ENCODE data around the gene CCDC88C.

CCDC88C gene

GRCh38 chr14:91257328-91258010 is 160.2 kb downstream of the CCDC88C start:
- no peak overlapping the region for H2AFZ ChIP-seq (ENCODE audit: low read depth, low read length)
- no peak overlapping the region for H3K27ac ChIP-seq (ENCODE audit: low read length, poor library complexity, severe bottlenecking)
- no peak overlapping the region for H3K14ac ChIP-seq (ENCODE audit: low read length in 2 of 2)
- H3K4me3 ChIP-seq (ENCODE audit: insufficient read depth in 1 of 2, low read depth in 1 of 2, low read length in 2 of 2), result no peak overlapping the region
- H3K79me1 ChIP-seq (replicated peaks; ENCODE audit: low read length, poor library complexity, severe bottlenecking), result no peaks in the 10 kb centered on the region
- no peaks in the 10 kb centered on the region for H3K9me3 ChIP-seq (ENCODE audit: control insufficient read depth, low read length)
- no peak overlapping the region for H4K91ac ChIP-seq (ENCODE audit: low read length)
- H3K36me3 ChIP-seq (ENCODE audit: control insufficient read depth in 1 of 2, insufficient read depth in 2 of 2, low read depth in 1 of 2, low read length in 2 of 2), result no peaks in the 10 kb centered on the region
- H2BK15ac ChIP-seq (ENCODE audit: low read depth, poor library complexity, severe bottlenecking), result no peak overlapping the region
- no peaks in the 10 kb centered on the region for H3K27me3 ChIP-seq (ENCODE audit: control insufficient read depth in 1 of 2, insufficient read depth in 1 of 2, low read length in 2 of 2)
- no peak overlapping the region for H3K18ac ChIP-seq (ENCODE audit: low read depth in 1 of 2, low read length in 2 of 2)
- H3K9ac ChIP-seq (ENCODE audit: low read length), result no peak overlapping the region
- H2BK12ac ChIP-seq (ENCODE audit: low read length in 2 of 2), result no peak overlapping the region
- H3K4me1 ChIP-seq (ENCODE audit: control insufficient read depth, insufficient read depth, low read depth, low read length), result peaks cover 18% of the 10 kb centered on the region
- no peak overlapping the region for H2AK5ac ChIP-seq (ENCODE audit: low read length, severe bottlenecking)
- no peak overlapping the region for H3K4me2 ChIP-seq (ENCODE audit: low read length, poor library complexity, severe bottlenecking)
- H3K23ac ChIP-seq (ENCODE audit: low read length in 2 of 2), result no peak overlapping the region
- no peak overlapping the region for H2BK5ac ChIP-seq (ENCODE audit: low read depth, low read length, poor library complexity, severe bottlenecking)
- DNase-seq, result no peak
- WGBS, result 50% methylated on average over 8 of the region's 8 CpGs
- H4K8ac ChIP-seq (ENCODE audit: low read length), result no peak overlapping the region
- H2BK120ac ChIP-seq (ENCODE audit: low read depth, low read length), result no peak overlapping the region
- H3K4ac ChIP-seq (ENCODE audit: low read depth in 1 of 2, low read length in 2 of 2), result no peak overlapping the region

- Histone ChIP-seq H3K4me2 (ENCODE audit: low read length, poor library complexity, severe bottlenecking) (no peak overlapping the region), H3K4ac (ENCODE audit: low read depth in 1 of 2, low read length in 2 of 2) (no peak overlapping the region), H3K9me3 (ENCODE audit: control insufficient read depth, low read length) (no peaks in the 10 kb centered on the region), H3K9ac (ENCODE audit: low read length) (no peak overlapping the region), H2BK12ac (ENCODE audit: low read length in 2 of 2) (no peak overlapping the region), H4K8ac (ENCODE audit: low read length) (no peak overlapping the region), H2BK5ac (ENCODE audit: low read depth, low read length, poor library complexity, severe bottlenecking) (no peak overlapping the region), H2AFZ (ENCODE audit: low read depth, low read length) (no peak overlapping the region), H3K18ac (ENCODE audit: low read depth in 1 of 2, low read length in 2 of 2) (no peak overlapping the region), H3K79me1 (replicated peaks; ENCODE audit: low read length, poor library complexity, severe bottlenecking) (no peaks in the 10 kb centered on the region), H3K4me1 (ENCODE audit: control insufficient read depth, insufficient read depth, low read depth, low read length) (peaks cover 18% of the 10 kb centered on the region), H2AK5ac (ENCODE audit: low read length, severe bottlenecking) (no peak overlapping the region), H2BK15ac (ENCODE audit: low read depth, poor library complexity, severe bottlenecking) (no peak overlapping the region), H3K14ac (ENCODE audit: low read length in 2 of 2) (no peak overlapping the region), H3K4me3 (ENCODE audit: insufficient read depth in 1 of 2, low read depth in 1 of 2, low read length in 2 of 2) (no peak overlapping the region), H3K36me3 (ENCODE audit: control insufficient read depth in 1 of 2, insufficient read depth in 2 of 2, low read depth in 1 of 2, low read length in 2 of 2) (no peaks in the 10 kb centered on the region), H4K91ac (ENCODE audit: low read length) (no peak overlapping the region), H2BK120ac (ENCODE audit: low read depth, low read length) (no peak overlapping the region), H3K23ac (ENCODE audit: low read length in 2 of 2) (no peak overlapping the region), H3K27me3 (ENCODE audit: control insufficient read depth in 1 of 2, insufficient read depth in 1 of 2, low read length in 2 of 2) (no peaks in the 10 kb centered on the region), H3K27ac (ENCODE audit: low read length, poor library complexity, severe bottlenecking) (no peak overlapping the region)
- DNase-seq, result no peak
- 89% methylated on average over 1 of the region's 1 CpG for WGBS
Measured at GRCh38 chr14:91256661-91257060, 161.0 kb downstream of the CCDC88C start.

GRCh38 chr14:91255026-91255695 is 162.5 kb downstream of the CCDC88C start:
- Histone ChIP-seq H2AFZ (ENCODE audit: low read depth, low read length) (no peak overlapping the region), H3K9me3 (ENCODE audit: control insufficient read depth, low read length) (no peaks in the 10 kb centered on the region), H3K79me1 (replicated peaks; ENCODE audit: low read length, poor library complexity, severe bottlenecking) (no peaks in the 10 kb centered on the region), H2BK12ac (ENCODE audit: low read length in 2 of 2) (no peak overlapping the region), H3K27ac (ENCODE audit: low read length, poor library complexity, severe bottlenecking) (no peak overlapping the region), H2BK5ac (ENCODE audit: low read depth, low read length, poor library complexity, severe bottlenecking) (no peak overlapping the region), H3K4me2 (ENCODE audit: low read length, poor library complexity, severe bottlenecking) (no peak overlapping the region), H3K4me3 (ENCODE audit: insufficient read depth in 1 of 2, low read depth in 1 of 2, low read length in 2 of 2) (no peak overlapping the region), H2BK120ac (ENCODE audit: low read depth, low read length) (no peak overlapping the region), H3K27me3 (ENCODE audit: control insufficient read depth in 1 of 2, insufficient read depth in 1 of 2, low read length in 2 of 2) (no peaks in the 10 kb centered on the region), H3K14ac (ENCODE audit: low read length in 2 of 2) (no peak overlapping the region), H3K4me1 (ENCODE audit: control insufficient read depth, insufficient read depth, low read depth, low read length) (peaks cover 26% of the 10 kb centered on the region), H3K4ac (ENCODE audit: low read depth in 1 of 2, low read length in 2 of 2) (no peak overlapping the region), H3K18ac (ENCODE audit: low read depth in 1 of 2, low read length in 2 of 2) (no peak overlapping the region), H2BK15ac (ENCODE audit: low read depth, poor library complexity, severe bottlenecking) (no peak overlapping the region), H4K91ac (ENCODE audit: low read length) (no peak overlapping the region), H3K23ac (ENCODE audit: low read length in 2 of 2) (no peak overlapping the region), H3K9ac (ENCODE audit: low read length) (no peak overlapping the region), H3K36me3 (ENCODE audit: control insufficient read depth in 1 of 2, insufficient read depth in 2 of 2, low read depth in 1 of 2, low read length in 2 of 2) (no peaks in the 10 kb centered on the region), H2AK5ac (ENCODE audit: low read length, severe bottlenecking) (no peak overlapping the region), H4K8ac (ENCODE audit: low read length) (no peak overlapping the region)
- 81% methylated on average over 9 of the region's 9 CpGs for WGBS
- DNase-seq, result no peak

- no peak overlapping the region for H3K18ac ChIP-seq (ENCODE audit: low read depth in 1 of 2, low read length in 2 of 2)
- H3K79me1 ChIP-seq (replicated peaks; ENCODE audit: low read length, poor library complexity, severe bottlenecking), result no peaks in the 10 kb centered on the region
- H3K4ac ChIP-seq (ENCODE audit: low read depth in 1 of 2, low read length in 2 of 2), result no peak overlapping the region
- H4K8ac ChIP-seq (ENCODE audit: low read length), result no peak overlapping the region
- H4K91ac ChIP-seq (ENCODE audit: low read length), result no peak overlapping the region
- no peak overlapping the region for H3K4me3 ChIP-seq (ENCODE audit: insufficient read depth in 1 of 2, low read depth in 1 of 2, low read length in 2 of 2)
- no peak overlapping the region for H3K4me2 ChIP-seq (ENCODE audit: low read length, poor library complexity, severe bottlenecking)
- H3K23ac ChIP-seq (ENCODE audit: low read length in 2 of 2), result no peak overlapping the region
- H3K4me1 ChIP-seq (ENCODE audit: control insufficient read depth, insufficient read depth, low read depth, low read length), result peaks cover 33% of the 10 kb centered on the region
- H2BK12ac ChIP-seq (ENCODE audit: low read length in 2 of 2), result no peak overlapping the region
- H3K36me3 ChIP-seq (ENCODE audit: control insufficient read depth in 1 of 2, insufficient read depth in 2 of 2, low read depth in 1 of 2, low read length in 2 of 2), result no peaks in the 10 kb centered on the region
- H3K27me3 ChIP-seq (ENCODE audit: control insufficient read depth in 1 of 2, insufficient read depth in 1 of 2, low read length in 2 of 2), result no peaks in the 10 kb centered on the region
- no peak overlapping the region for H2BK15ac ChIP-seq (ENCODE audit: low read depth, poor library complexity, severe bottlenecking)
- no peak overlapping the region for H3K27ac ChIP-seq (ENCODE audit: low read length, poor library complexity, severe bottlenecking)
- H2BK5ac ChIP-seq (ENCODE audit: low read depth, low read length, poor library complexity, severe bottlenecking), result no peak overlapping the region
- no peaks in the 10 kb centered on the region for H3K9me3 ChIP-seq (ENCODE audit: control insufficient read depth, low read length)
- no peak overlapping the region for H2AK5ac ChIP-seq (ENCODE audit: low read length, severe bottlenecking)
- no peak overlapping the region for H2BK120ac ChIP-seq (ENCODE audit: low read depth, low read length)
- WGBS, result 85% methylated on average over 2 of the region's 3 CpGs
- DNase-seq, result no peak
- H3K14ac ChIP-seq (ENCODE audit: low read length in 2 of 2), result no peak overlapping the region
- no peak overlapping the region for H3K9ac ChIP-seq (ENCODE audit: low read length)
- H2AFZ ChIP-seq (ENCODE audit: low read depth, low read length), result no peak overlapping the region
Measured at GRCh38 chr14:91254461-91254860, 163.2 kb downstream of the CCDC88C start.

Measured in mesenchymal stem cell (in vitro differentiated cells and primary cell).